ENCODE results near the gene BCDIN3D. TPM values are rescaled to one million over a fixed set of nuclear protein-coding genes. Genes with fewer than 3 reads are reported as not detected.

BCDIN3D gene
- total and polyA plus RNA-seq, 2 of the 8 experiments (the other 6 are each of a cell fraction or from before 2014, with no cell fraction given): 1.6 to 2.4 TPM

GRCh38 chr12:49806877-49807276, 36.0 kb downstream of the BCDIN3D start:
- Histone ChIP-seq H3K9ac (replicated peaks in 1 of 4; ENCODE audit: extremely low read depth in 1 of 4, low read depth in 3 of 4, low read length in 3 of 4) (peak overlapping the region in 1 of 4 experiments; percentile 13; a peak in 1 of 7 replicates), H3K4me1 (replicated peaks in 1 of 4; ENCODE audit: control insufficient read depth in 3 of 4, insufficient read depth in 4 of 4, low read length in 3 of 4) (peaks cover 16 to 34% (median 22%) of the 10 kb centered on the region in 4 experiments), H2AFZ (ENCODE audit: low read length) (no peak overlapping the region), H2BK15ac (ENCODE audit: low read length) (no peak overlapping the region), H4K8ac (ENCODE audit: extremely low read depth, insufficient read depth, low read length) (no peak overlapping the region), H2BK120ac (replicated peaks; ENCODE audit: low read depth, low read length) (no peak overlapping the region), H2BK5ac (ENCODE audit: low read depth, low read length) (no peak overlapping the region), H2AK5ac (ENCODE audit: low read depth, low read length) (no peak overlapping the region), H2BK12ac (ENCODE audit: low read depth, low read length) (no peak overlapping the region), H3K27ac (ENCODE audit: low read depth, low read length) (no peak overlapping the region), H3K56ac (replicated peaks; ENCODE audit: insufficient read length, low read depth, low read length) (no peak overlapping the region), H4K20me1 (replicated peaks in 1 of 2; ENCODE audit: control insufficient read depth in 1 of 2, insufficient read depth in 2 of 2, low read length in 2 of 2) (peaks cover 4 to 8% of the 10 kb centered on the region in 2 experiments), H3K79me1 (ENCODE audit: low read depth, low read length) (peaks cover 7% of the 10 kb centered on the region; the same call in 1 of the 2 replicates), H4K91ac (replicated peaks; ENCODE audit: insufficient read length, low read length) (no peak overlapping the region), H3K23ac (ENCODE audit: insufficient read length) (no peak overlapping the region), H3K27me3 (replicated peaks in 1 of 4; ENCODE audit: control insufficient read depth in 3 of 4, extremely low read depth in 1 of 4, insufficient read depth in 3 of 4, low read length in 3 of 4) (no peaks in the 10 kb centered on the region), H4K5ac (ENCODE audit: insufficient read length, low read depth, low read length) (no peak overlapping the region), H3K4ac (replicated peaks; ENCODE audit: insufficient read length, low read depth, low read length) (no peak overlapping the region), H3K18ac (ENCODE audit: extremely low read depth, low read length) (no peak overlapping the region), H3K79me2 (ENCODE audit: control insufficient read depth in 1 of 2, insufficient read depth in 2 of 2, low read length in 2 of 2) (peaks cover 0 to 15% of the 10 kb centered on the region in 2 experiments; a peak in 1 of 4 replicates), H3K14ac (ENCODE audit: insufficient read length) (no peak overlapping the region), H3K4me3 (ENCODE audit: extremely low read depth in 1 of 4, insufficient read depth in 2 of 4, low read depth in 3 of 4, low read length in 4 of 4) (no peak overlapping the region), H3K9me3 (ENCODE audit: insufficient read depth in 2 of 2, low read depth in 1 of 2, low read length in 1 of 2) (no peaks in the 10 kb centered on the region), H3K23me2 (ENCODE audit: low read depth, low read length) (no peaks in the 10 kb centered on the region; the same call in 1 of the 2 replicates), H3K36me3 (ENCODE audit: control insufficient read depth in 2 of 4, insufficient read depth in 4 of 4, low read length in 3 of 4) (peaks cover 0 to 25% (median 5%) of the 10 kb centered on the region in 4 experiments; a peak in 6 of 8 replicates), H2BK20ac (ENCODE audit: low read length) (no peak overlapping the region), H3K4me2 (ENCODE audit: insufficient read depth in 1 of 2, low read depth in 2 of 2, low read length in 2 of 2) (no peak overlapping the region)
- no peak for DNase-seq (ENCODE audit: low read depth in 1 of 2, low spot score in 2 of 2)
- ChIA-PET CTCF (ENCODE audit: partially characterized antibody) (interaction anchor here (2.7 to 6.4 kb wide), 2 partner anchors 9 to 31 kb away, joined by 20 to 44 read pairs; no protein-coding TSS in a partner anchor), POLR2A (ENCODE audit: partially characterized antibody) (interaction anchor here (0.6 to 1.2 kb wide), 3 partner anchors 11 to 22 kb away, joined by 3 read pairs; no protein-coding TSS in a partner anchor)
- FAIRE-seq: no peak
- 88% methylated on average over 7 of the region's 7 CpGs; no CpG with 5 or more reads in 1 of the 2 experiments for WGBS, 2 experiments (ENCODE audit: extremely low coverage in 1 of 2, insufficient coverage in 1 of 2, insufficient read length in 1 of 2, insufficient replicate concordance in 2 of 2, low coverage in 1 of 2, low lambda C conversion rate in 2 of 2, missing lambda C conversion rate in 1 of 2)
- TF ChIP-seq FOSL1 (IDR thresholded peaks at IDR 0.05; ENCODE audit: insufficient read depth, low read depth, low read length): no peak
- no peak for TF ChIP-seq HDAC2 (IDR thresholded peaks at IDR 0.05; ENCODE audit: borderline replicate concordance in 1 of 2, low read depth in 2 of 2, low read length in 2 of 2)
- TF ChIP-seq CHD2 (IDR thresholded peaks at IDR 0.05; ENCODE audit: low read length): no peak
- no peak for TF ChIP-seq CTCF (IDR thresholded peaks at IDR 0.05; ENCODE audit: control extremely low read depth in 1 of 3, insufficient read depth in 1 of 3, low read depth in 1 of 3, low read length in 3 of 3)
- TF ChIP-seq SRF (IDR thresholded peaks at IDR 0.05; ENCODE audit: low read depth, low read length): no peak
- no peak for TF ChIP-seq POLR2A (IDR thresholded peaks at IDR 0.05; ENCODE audit: control extremely low read depth in 1 of 2, low read depth in 2 of 2, low read length in 2 of 2)
- TF ChIP-seq JUND (IDR thresholded peaks at IDR 0.05; ENCODE audit: low read length): no peak
- TF ChIP-seq BACH1 (IDR thresholded peaks at IDR 0.05; ENCODE audit: low read length): no peak
- no peak for TF ChIP-seq NRF1 (IDR thresholded peaks at IDR 0.05; ENCODE audit: low read depth, low read length)
- no peak for TF ChIP-seq KDM1A (IDR thresholded peaks at IDR 0.05; ENCODE audit: borderline replicate concordance, low read length)
- no peak for TF ChIP-seq SIRT6 (IDR thresholded peaks at IDR 0.05; ENCODE audit: low read length)
- TF ChIP-seq SIX5 (IDR thresholded peaks at IDR 0.05; ENCODE audit: low read depth, low read length): no peak

Data from H1 (cell line).